Measurements from ENCODE around the gene KMT2D.

GRCh38 chr12:49041036-49041880 is 19.3 kb downstream of the KMT2D start:
- TF ChIP-seq POLR2A (IDR thresholded peaks at IDR 0.05) (no peak), POLR2AphosphoS5 (IDR thresholded peaks at IDR 0.05) (no peak), EP300 (IDR thresholded peaks at IDR 0.05) (no peak)
- TF ChIP-seq, protein P1, sequence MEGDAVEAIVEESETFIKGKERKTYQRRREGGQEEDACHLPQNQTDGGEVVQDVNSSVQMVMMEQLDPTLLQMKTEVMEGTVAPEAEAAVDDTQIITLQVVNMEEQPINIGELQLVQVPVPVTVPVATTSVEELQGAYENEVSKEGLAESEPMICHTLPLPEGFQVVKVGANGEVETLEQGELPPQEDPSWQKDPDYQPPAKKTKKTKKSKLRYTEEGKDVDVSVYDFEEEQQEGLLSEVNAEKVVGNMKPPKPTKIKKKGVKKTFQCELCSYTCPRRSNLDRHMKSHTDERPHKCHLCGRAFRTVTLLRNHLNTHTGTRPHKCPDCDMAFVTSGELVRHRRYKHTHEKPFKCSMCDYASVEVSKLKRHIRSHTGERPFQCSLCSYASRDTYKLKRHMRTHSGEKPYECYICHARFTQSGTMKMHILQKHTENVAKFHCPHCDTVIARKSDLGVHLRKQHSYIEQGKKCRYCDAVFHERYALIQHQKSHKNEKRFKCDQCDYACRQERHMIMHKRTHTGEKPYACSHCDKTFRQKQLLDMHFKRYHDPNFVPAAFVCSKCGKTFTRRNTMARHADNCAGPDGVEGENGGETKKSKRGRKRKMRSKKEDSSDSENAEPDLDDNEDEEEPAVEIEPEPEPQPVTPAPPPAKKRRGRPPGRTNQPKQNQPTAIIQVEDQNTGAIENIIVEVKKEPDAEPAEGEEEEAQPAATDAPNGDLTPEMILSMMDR (IDR thresholded peaks at IDR 0.05): no peak
